ENCODE measurements around the gene SKIC8. TPM values are rescaled to one million over a fixed set of nuclear protein-coding genes. Genes with fewer than 3 reads are reported as not detected.

SKIC8 gene
- total RNA-seq, 4 donors from 2014 or later, result 9.0 to 51.4 (median 44.1) TPM

GRCh38 chr15:78260489-78260888 lies 38.9 kb downstream of the SKIC8 start:
- no peak for TF ChIP-seq POLR2AphosphoS5 (IDR thresholded peaks at IDR 0.05)
- no peak for TF ChIP-seq EP300 (IDR thresholded peaks at IDR 0.05; ENCODE audit: low read depth)
- TF ChIP-seq, protein P1, sequence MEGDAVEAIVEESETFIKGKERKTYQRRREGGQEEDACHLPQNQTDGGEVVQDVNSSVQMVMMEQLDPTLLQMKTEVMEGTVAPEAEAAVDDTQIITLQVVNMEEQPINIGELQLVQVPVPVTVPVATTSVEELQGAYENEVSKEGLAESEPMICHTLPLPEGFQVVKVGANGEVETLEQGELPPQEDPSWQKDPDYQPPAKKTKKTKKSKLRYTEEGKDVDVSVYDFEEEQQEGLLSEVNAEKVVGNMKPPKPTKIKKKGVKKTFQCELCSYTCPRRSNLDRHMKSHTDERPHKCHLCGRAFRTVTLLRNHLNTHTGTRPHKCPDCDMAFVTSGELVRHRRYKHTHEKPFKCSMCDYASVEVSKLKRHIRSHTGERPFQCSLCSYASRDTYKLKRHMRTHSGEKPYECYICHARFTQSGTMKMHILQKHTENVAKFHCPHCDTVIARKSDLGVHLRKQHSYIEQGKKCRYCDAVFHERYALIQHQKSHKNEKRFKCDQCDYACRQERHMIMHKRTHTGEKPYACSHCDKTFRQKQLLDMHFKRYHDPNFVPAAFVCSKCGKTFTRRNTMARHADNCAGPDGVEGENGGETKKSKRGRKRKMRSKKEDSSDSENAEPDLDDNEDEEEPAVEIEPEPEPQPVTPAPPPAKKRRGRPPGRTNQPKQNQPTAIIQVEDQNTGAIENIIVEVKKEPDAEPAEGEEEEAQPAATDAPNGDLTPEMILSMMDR (IDR thresholded peaks at IDR 0.05), result no peak
- TF ChIP-seq POLR2A (IDR thresholded peaks at IDR 0.05), result no peak
- no peak for DNase-seq
- in situ Hi-C loops (cut with MboI; ENCODE audit: low pct_ligation_motif_present in 1 of 4, low pct_unique_long_range_greater_than_20kb in 1 of 4, low sequenced_read_pairs in 3 of 4), result no loop called here
- intact Hi-C loops (cut with DNase I; ENCODE audit: low total_unique reads), result no loop called here
- Histone ChIP-seq H3K9me3 (no peaks in the 10 kb centered on the region), H3K36me3 (no peaks in the 10 kb centered on the region), H3K4me1 (peaks cover 3 to 16% (median 13%) of the 10 kb centered on the region in 4 donors), H3K27me3 (no peaks in the 10 kb centered on the region), H3K4me3 (no peak overlapping the region), H3K27ac (no peak overlapping the region)
- WGBS, 2 donors (ENCODE audit: low coverage in 1 of 2), result 67 to 79% methylated on average over 2 of the region's 2 CpGs

DNA sequence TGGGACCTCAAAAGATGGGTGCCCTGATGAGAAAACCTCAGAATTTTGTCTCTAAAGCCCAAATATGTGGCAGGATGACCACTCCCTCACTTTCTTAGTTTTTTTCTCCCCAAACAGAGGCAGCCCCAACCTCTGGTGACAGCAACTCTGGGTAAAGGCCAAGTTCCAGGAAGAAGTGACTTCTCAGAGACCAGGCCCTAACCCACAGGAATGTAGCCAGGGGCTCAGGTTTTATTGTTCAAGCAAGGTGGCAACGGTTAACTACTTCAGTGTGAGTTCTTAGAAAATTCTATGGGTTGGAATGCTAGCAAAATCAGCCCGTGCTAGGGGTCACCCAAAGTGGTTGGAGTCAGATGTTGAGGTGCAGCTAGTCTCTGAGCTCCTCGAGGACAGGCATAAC lies 40.2 kb downstream of the SKIC8 start:
- Histone ChIP-seq H3K9me3 (no peaks in the 10 kb centered on the region), H3K4me1 (peaks cover 0 to 9% (median 4%) of the 10 kb centered on the region in 4 donors), H3K4me3 (no peak overlapping the region), H3K36me3 (no peaks in the 10 kb centered on the region), H3K27ac (no peak overlapping the region), H3K27me3 (no peaks in the 10 kb centered on the region)
- TF ChIP-seq, protein P1 (IDR thresholded peaks at IDR 0.05), result no peak
- TF ChIP-seq POLR2AphosphoS5 (IDR thresholded peaks at IDR 0.05) (no peak), EP300 (IDR thresholded peaks at IDR 0.05; ENCODE audit: low read depth) (no peak), POLR2A (IDR thresholded peaks at IDR 0.05) (no peak)
- intact Hi-C loops (cut with DNase I; ENCODE audit: low total_unique reads) (no loop called here), in situ Hi-C loops (cut with MboI; ENCODE audit: low pct_ligation_motif_present in 1 of 4, low pct_unique_long_range_greater_than_20kb in 1 of 4, low sequenced_read_pairs in 3 of 4) (no loop called here)
- 88% methylated on average over 3 of the region's 3 CpGs; no CpG with 5 or more reads in 1 of the 2 donors for WGBS, 2 donors (ENCODE audit: low coverage in 1 of 2)
- no peak for DNase-seq

DNA sequence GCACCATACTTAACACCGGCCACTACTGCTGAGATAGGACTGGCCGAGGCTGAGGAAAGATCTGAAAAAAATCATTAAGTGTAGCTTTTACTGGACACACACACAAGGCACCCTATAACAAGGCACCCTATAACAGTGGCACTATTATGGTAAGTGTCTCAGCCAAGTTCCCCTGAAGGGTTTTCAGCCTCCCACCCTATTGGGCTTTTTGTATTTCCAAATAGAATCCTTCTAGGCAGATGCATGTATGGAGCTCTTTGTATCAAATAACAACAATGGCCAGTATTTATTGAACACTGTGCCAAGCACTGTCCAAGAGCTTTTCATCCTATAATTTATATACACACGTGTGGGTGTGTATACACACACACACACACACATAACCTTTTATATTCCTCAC lies 41.7 kb downstream of the SKIC8 start:
- Histone ChIP-seq H3K27me3 (no peaks in the 10 kb centered on the region), H3K4me1 (no peaks in the 10 kb centered on the region), H3K9me3 (no peaks in the 10 kb centered on the region), H3K4me3 (no peak overlapping the region), H3K36me3 (no peaks in the 10 kb centered on the region), H3K27ac (no peak overlapping the region)
- DNase-seq, result no peak
- TF ChIP-seq EP300 (IDR thresholded peaks at IDR 0.05; ENCODE audit: low read depth) (no peak), POLR2A (IDR thresholded peaks at IDR 0.05) (no peak), POLR2AphosphoS5 (IDR thresholded peaks at IDR 0.05) (no peak)
- TF ChIP-seq, protein P1 (IDR thresholded peaks at IDR 0.05), result no peak
- 57 to 80% methylated on average over 1 to 3 of the region's 3 CpGs for WGBS, 2 donors (ENCODE audit: low coverage in 1 of 2)
- intact Hi-C loops (cut with DNase I; ENCODE audit: low total_unique reads) (no loop called here), in situ Hi-C loops (cut with MboI; ENCODE audit: low pct_ligation_motif_present in 1 of 4, low pct_unique_long_range_greater_than_20kb in 1 of 4, low sequenced_read_pairs in 3 of 4) (no loop called here)

GRCh38 chr15:78256044-78256437 lies 43.4 kb downstream of the SKIC8 start:
- DNase-seq, result no peak
- TF ChIP-seq POLR2A (IDR thresholded peaks at IDR 0.05) (no peak), POLR2AphosphoS5 (IDR thresholded peaks at IDR 0.05) (no peak), EP300 (IDR thresholded peaks at IDR 0.05; ENCODE audit: low read depth) (no peak)
- TF ChIP-seq, protein P1 (IDR thresholded peaks at IDR 0.05), result no peak
- no peaks in the 10 kb centered on the region for H3K4me1 ChIP-seq
- WGBS, 2 donors (ENCODE audit: low coverage in 1 of 2), result 70 to 82% methylated on average over 3 of the region's 3 CpGs
- no peaks in the 10 kb centered on the region for H3K9me3 ChIP-seq
- no peaks in the 10 kb centered on the region for H3K36me3 ChIP-seq
- H3K27me3 ChIP-seq, result no peaks in the 10 kb centered on the region
- intact Hi-C loops (cut with DNase I; ENCODE audit: low total_unique reads), result no loop called here
- no peak overlapping the region for H3K27ac ChIP-seq
- in situ Hi-C loops (cut with MboI; ENCODE audit: low pct_ligation_motif_present in 1 of 4, low pct_unique_long_range_greater_than_20kb in 1 of 4, low sequenced_read_pairs in 3 of 4), result no loop called here
- no peak overlapping the region for H3K4me3 ChIP-seq
